OCI-LY1 (cell line): ENCODE data around the gene HLA-DQA1.

Experiments
- CTCF ChIP-seq: fragments of 200-600 bp; sonication (generic), shearing (Covaris generic); IDR thresholded peaks from 2 replicates; pipeline ENCODE4 v1.5.1; 2017; ENCODE audit warnings: mild to moderate bottlenecking, antibody characterized with exemption, low read length, moderate library complexity, mixed read lengths
- EZH2 ChIP-seq: fragments of 200-600 bp; sonication (generic), shearing (Covaris generic); IDR thresholded peaks from 2 replicates; pipeline ENCODE4 v1.8.0; 2017; ENCODE audit warnings: borderline replicate concordance, mixed run types, mild to moderate bottlenecking, antibody characterized with exemption, low read length, moderate library complexity, mixed read lengths

- TF ChIP-seq CTCF (no peak), EZH2 (no peak)
Measured at GRCh38 chr6:32643904-32644303, 6.7 kb downstream of the HLA-DQA1 start.
